Non-pigmented ciliary epithelial cell (primary cell): ENCODE data around the gene KDM4E.
"Not testable (repeated sequence)": the region's sequence is repeated elsewhere in the genome, so short reads cannot be mapped to it uniquely, and the experiment has no call there.

Experiments used
- DNase-seq: peaks from one replicate; pipeline ENCODE4 v3.0.0-alpha.2; 2010; ENCODE audit warnings: low read depth

KDM4E gene

GRCh38 chr11:95024958-95025357 lies at the start of gene KDM4E:
Gene KDM4E, plus strand, starts transcription at chr11:95025258. Its CDS starts 300 bp downstream, at chr11:95025558.
- no peak for DNase-seq

GRCh38 chr11:94975599-94975998 lies 49.5 kb upstream of the KDM4E start:
- DNase-seq, result no peak

- DNase-seq, result no peak
Observed at GRCh38 chr11:94987378-94987777, 37.7 kb upstream of the KDM4E start.

- no peak for DNase-seq
Observed at GRCh38 chr11:94988748-94989147, 36.3 kb upstream of the KDM4E start.

GRCh38 chr11:94993400-94993943 lies 31.6 kb upstream of the KDM4E start:
- DNase-seq, result no peak

- DNase-seq, result no peak
Observed at GRCh38 chr11:94997437-94997836, 27.6 kb upstream of the KDM4E start.

- DNase-seq, result no peak
Observed at GRCh38 chr11:94998285-94998684, 26.8 kb upstream of the KDM4E start.

- DNase-seq, result no peak
Observed at GRCh38 chr11:95003716-95004115, 21.3 kb upstream of the KDM4E start.

- DNase-seq, result no peak
Observed at GRCh38 chr11:95005642-95006041, 19.4 kb upstream of the KDM4E start.

GRCh38 chr11:95011376-95011775 lies 13.7 kb upstream of the KDM4E start:
- DNase-seq, result no peak

- no peak for DNase-seq
Observed at GRCh38 chr11:95014184-95014821, 10.8 kb upstream of the KDM4E start.

GRCh38 chr11:95016139-95016538 lies 8.9 kb upstream of the KDM4E start:
- DNase-seq, result no peak

GRCh38 chr11:95021468-95021867 lies 3.6 kb upstream of the KDM4E start:
- DNase-seq, result not testable (repeated sequence)

GRCh38 chr11:95025594-95025993 lies 536 bp downstream of the KDM4E start:
- not testable (repeated sequence) for DNase-seq

- no peak for DNase-seq
Observed at GRCh38 chr11:95028357-95028756, 3.3 kb downstream of the KDM4E start.

GRCh38 chr11:95033051-95033450 lies 8.0 kb downstream of the KDM4E start:
- DNase-seq, result no peak

- no peak for DNase-seq
Observed at GRCh38 chr11:95035316-95035715, 10.3 kb downstream of the KDM4E start.

- not testable (repeated sequence) for DNase-seq
Observed at GRCh38 chr11:95037356-95038035, 12.4 kb downstream of the KDM4E start.

- DNase-seq, result no peak
Observed at GRCh38 chr11:95042239-95042638, 17.2 kb downstream of the KDM4E start.

GRCh38 chr11:95042906-95043305 lies 17.8 kb downstream of the KDM4E start:
- no peak for DNase-seq

- DNase-seq, result no peak
Observed at GRCh38 chr11:95044010-95044409, 19.0 kb downstream of the KDM4E start.

- DNase-seq, result no peak
Observed at GRCh38 chr11:95045812-95046211, 20.8 kb downstream of the KDM4E start.

GRCh38 chr11:95049122-95049521 lies 24.1 kb downstream of the KDM4E start, which contains the start of gene KDM4F:
Gene KDM4F, plus strand, starts transcription at chr11:95049422.
- DNase-seq, result not testable (repeated sequence)
